CMK (cell line): ENCODE results near the gene MTA3.

Source experiments
- DNase-seq: peaks from one replicate; pipeline ENCODE4 v3.0.0-alpha.2; 2010; ENCODE audit warnings: low read depth

Gene MTA3

GRCh38 chr2:42733852-42734251, 165.4 kb downstream of the MTA3 start:
- DNase-seq = no peak

GRCh38 chr2:42736598-42737322, 168.3 kb downstream of the MTA3 start:
- DNase-seq = no peak

- DNase-seq = no peak
These were observed 172.7 kb downstream of the MTA3 start for GRCh38 chr2:42741140-42741539.

GRCh38 chr2:42742740-42743658, 174.6 kb downstream of the MTA3 start:
- no peak for DNase-seq

GRCh38 chr2:42743659-42743990, 175.2 kb downstream of the MTA3 start:
- DNase-seq = no peak

- no peak for DNase-seq
These were observed 176.2 kb downstream of the MTA3 start for GRCh38 chr2:42744545-42745082.

GRCh38 chr2:42747422-42747821, 179.0 kb downstream of the MTA3 start:
- DNase-seq = no peak

GRCh38 chr2:42748840-42749239, 180.4 kb downstream of the MTA3 start:
- no peak for DNase-seq

- DNase-seq = no peak
These were observed 183.9 kb downstream of the MTA3 start for GRCh38 chr2:42752314-42752713.

- DNase-seq = no peak
These were observed 184.7 kb downstream of the MTA3 start for GRCh38 chr2:42752816-42753813.

GRCh38 chr2:42754021-42754775, 185.8 kb downstream of the MTA3 start:
- no peak for DNase-seq

GRCh38 chr2:42754776-42755140, 186.3 kb downstream of the MTA3 start:
- no peak for DNase-seq

GRCh38 chr2:42755191-42755880, 186.9 kb downstream of the MTA3 start:
- DNase-seq = no peak

- no peak for DNase-seq
These were observed 187.8 kb downstream of the MTA3 start for GRCh38 chr2:42756150-42756775.

- DNase-seq = no peak
These were observed 188.6 kb downstream of the MTA3 start for GRCh38 chr2:42756966-42757513.

GRCh38 chr2:42757981-42758740, 189.7 kb downstream of the MTA3 start:
- no peak for DNase-seq

GRCh38 chr2:42758751-42759150, 190.3 kb downstream of the MTA3 start:
- DNase-seq = no peak

- DNase-seq = no peak
These were observed 193.1 kb downstream of the MTA3 start for GRCh38 chr2:42761554-42761953.

GRCh38 chr2:42762155-42762554, 193.7 kb downstream of the MTA3 start:
- no peak for DNase-seq
